Upper lobe of left lung (tissue), 6 donors: ENCODE measurements around the gene BBS9. TPM values are rescaled to one million over a fixed set of nuclear protein-coding genes. Genes with fewer than 3 reads are reported as not detected.

ENCODE experiments used
- ATAC-seq, 2 donors: fragments of 200-7000 bp; cut with Tn5 transposase; one replicate each; pipeline ENCODE4 v1.9.1; 2022; ENCODE audit warnings: mild to moderate bottlenecking in 2 of 2, moderate library complexity in 2 of 2; ENCODE audit not compliant: low FRiP score in 2 of 2
- DNase-seq, 2 donors: peaks; one replicate each; pipeline ENCODE4 v3.0.0-alpha.2; 2019 to 2020
- H3K27ac ChIP-seq, 4 donors: fragments of 200-600 bp; sonication (generic); one replicate each; pipeline ENCODE4 v1.5.1; 2016 to 2019
- H3K27me3 ChIP-seq, 4 donors: fragments of 200-600 bp; sonication (generic); one replicate each; pipeline ENCODE4 v1.5.1; 2017 to 2019
- H3K36me3 ChIP-seq, 4 donors: fragments of 200-600 bp; sonication (generic); one replicate each; pipeline ENCODE4 v1.5.1; 2016 to 2019
- H3K4me1 ChIP-seq, 4 donors: fragments of 200-600 bp; sonication (generic); one replicate each; pipeline ENCODE4 v1.5.1; 2018 to 2019
- H3K4me3 ChIP-seq, 4 donors: fragments of 200-600 bp; sonication (generic); one replicate each; pipeline ENCODE4 v1.5.1; 2017 to 2019; ENCODE audit warnings: mild to moderate bottlenecking in 2 of 4, moderate library complexity in 1 of 4
- H3K9me3 ChIP-seq, 4 donors: fragments of 200-600 bp; sonication (generic); one replicate each; pipeline ENCODE4 v1.5.1; 2018 to 2019
- EP300 ChIP-seq, 4 donors: sonication (generic); formaldehyde crosslinking; IDR thresholded peaks; one replicate each; pipeline ENCODE4 v1.5.1; 2017; ENCODE audit warnings: antibody characterized with exemption in 4 of 4, control low read depth in 2 of 4
- POLR2A ChIP-seq, 4 donors: fragments of 450-650 bp; IDR thresholded peaks; one replicate each; pipeline ENCODE4 v1.5.1; 2016 to 2017; ENCODE audit warnings: antibody characterized with exemption in 4 of 4, mild to moderate bottlenecking in 2 of 4
- POLR2AphosphoS5 ChIP-seq, 2 donors: sonication (generic); formaldehyde crosslinking; IDR thresholded peaks; one replicate each; pipeline ENCODE4 v1.5.1; 2017; ENCODE audit warnings: antibody characterized with exemption in 2 of 2
- WGBS, 2 donors: methylation state at CpG; one replicate each; pipeline ENCODE4 v1.1.5; 2017 to 2018; 5-methylcytosine and 5-hydroxymethylcytosine counted together
- total RNA-seq, 6 donors: library from RNA; depleted of rRNA in 4 of 6; stranded (reverse); fragments of >200 nt in 4 of 6; gene quantifications; one replicate each; pipeline versions ENCODE4 v1.1.0 to v1.2.1, GENCODE V29; 2016 to 2021
- TF ChIP-seq, protein P1 (sequence below), 6 experiments: fragments of 450-650 bp in 4 of 6; fragments of 200-600 bp in 2 of 6; sonication (generic) in 2 of 6; IDR thresholded peaks; one replicate each; pipeline ENCODE4 v1.5.1; 2016 to 2019; ENCODE audit warnings: antibody characterized with exemption in 6 of 6
- donor health status: DM: no; HTN: no; CAD: no; lungs with moderate emphysema.
- donor health status: DM: no; HTN: yes; CAD: no; lungs with severe emphysema.

BBS9 gene
- total RNA-seq, 6 donors from 2014 or later: 14.5 to 72.3 (median 20.6) TPM

DNA sequence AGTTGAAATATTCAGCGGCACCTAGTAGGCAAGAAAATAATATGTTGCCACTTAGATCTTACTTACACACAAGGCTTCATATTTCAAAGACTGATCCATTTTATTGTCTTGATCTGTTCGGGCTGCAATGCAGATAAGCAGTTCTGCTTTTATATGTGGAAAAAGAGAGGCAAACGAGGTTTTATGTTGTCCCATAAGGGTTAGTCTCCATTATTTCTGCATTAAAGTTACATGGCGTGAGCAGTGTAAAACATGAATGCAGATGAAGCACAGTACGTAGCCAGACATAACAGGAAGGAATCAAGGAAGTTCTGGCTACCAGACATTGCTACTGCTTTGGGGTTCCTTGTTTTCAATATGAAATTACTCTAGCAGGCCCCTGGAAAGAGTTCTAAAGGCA is 224.8 kb downstream of the BBS9 start:
- H3K9me3 ChIP-seq: no peaks in the 10 kb centered on the region
- TF ChIP-seq, protein P1, sequence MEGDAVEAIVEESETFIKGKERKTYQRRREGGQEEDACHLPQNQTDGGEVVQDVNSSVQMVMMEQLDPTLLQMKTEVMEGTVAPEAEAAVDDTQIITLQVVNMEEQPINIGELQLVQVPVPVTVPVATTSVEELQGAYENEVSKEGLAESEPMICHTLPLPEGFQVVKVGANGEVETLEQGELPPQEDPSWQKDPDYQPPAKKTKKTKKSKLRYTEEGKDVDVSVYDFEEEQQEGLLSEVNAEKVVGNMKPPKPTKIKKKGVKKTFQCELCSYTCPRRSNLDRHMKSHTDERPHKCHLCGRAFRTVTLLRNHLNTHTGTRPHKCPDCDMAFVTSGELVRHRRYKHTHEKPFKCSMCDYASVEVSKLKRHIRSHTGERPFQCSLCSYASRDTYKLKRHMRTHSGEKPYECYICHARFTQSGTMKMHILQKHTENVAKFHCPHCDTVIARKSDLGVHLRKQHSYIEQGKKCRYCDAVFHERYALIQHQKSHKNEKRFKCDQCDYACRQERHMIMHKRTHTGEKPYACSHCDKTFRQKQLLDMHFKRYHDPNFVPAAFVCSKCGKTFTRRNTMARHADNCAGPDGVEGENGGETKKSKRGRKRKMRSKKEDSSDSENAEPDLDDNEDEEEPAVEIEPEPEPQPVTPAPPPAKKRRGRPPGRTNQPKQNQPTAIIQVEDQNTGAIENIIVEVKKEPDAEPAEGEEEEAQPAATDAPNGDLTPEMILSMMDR (IDR thresholded peaks at IDR 0.05): no peak
- no peak for TF ChIP-seq EP300 (IDR thresholded peaks at IDR 0.05)
- no peak for TF ChIP-seq POLR2AphosphoS5 (IDR thresholded peaks at IDR 0.05)
- TF ChIP-seq POLR2A (IDR thresholded peaks at IDR 0.05): no peak
- H3K36me3 ChIP-seq: peaks cover 0 to 5% (median 0%) of the 10 kb centered on the region in 4 donors
- no peak overlapping the region for H3K27ac ChIP-seq
- WGBS, 2 donors: 72 to 77% methylated on average over 5 of the region's 5 CpGs
- H3K4me1 ChIP-seq: peaks cover 0 to 3% (median 0%) of the 10 kb centered on the region in 4 donors
- no peaks in the 10 kb centered on the region for H3K27me3 ChIP-seq
- H3K4me3 ChIP-seq: no peak overlapping the region
- ATAC-seq (no peak), DNase-seq (no peak)

GRCh38 chr7:33355386-33355785 is 226.0 kb downstream of the BBS9 start:
- no peak overlapping the region for H3K4me3 ChIP-seq
- no peaks in the 10 kb centered on the region for H3K27me3 ChIP-seq
- 95 to 96% methylated on average over 1 of the region's 1 CpG for WGBS, 2 donors
- TF ChIP-seq EP300 (IDR thresholded peaks at IDR 0.05) (no peak), POLR2AphosphoS5 (IDR thresholded peaks at IDR 0.05) (no peak), POLR2A (IDR thresholded peaks at IDR 0.05) (no peak)
- TF ChIP-seq, protein P1 (IDR thresholded peaks at IDR 0.05): no peak
- no peak for DNase-seq
- no peaks in the 10 kb centered on the region for H3K9me3 ChIP-seq
- H3K27ac ChIP-seq: no peak overlapping the region
- H3K4me1 ChIP-seq: peaks cover 0 to 3% (median 0%) of the 10 kb centered on the region in 4 donors
- ATAC-seq: no peak
- H3K36me3 ChIP-seq: peaks cover 0 to 5% (median 0%) of the 10 kb centered on the region in 4 donors

- no peak for ATAC-seq
These were observed 227.0 kb downstream of the BBS9 start for GRCh38 chr7:33356336-33356735.

DNA sequence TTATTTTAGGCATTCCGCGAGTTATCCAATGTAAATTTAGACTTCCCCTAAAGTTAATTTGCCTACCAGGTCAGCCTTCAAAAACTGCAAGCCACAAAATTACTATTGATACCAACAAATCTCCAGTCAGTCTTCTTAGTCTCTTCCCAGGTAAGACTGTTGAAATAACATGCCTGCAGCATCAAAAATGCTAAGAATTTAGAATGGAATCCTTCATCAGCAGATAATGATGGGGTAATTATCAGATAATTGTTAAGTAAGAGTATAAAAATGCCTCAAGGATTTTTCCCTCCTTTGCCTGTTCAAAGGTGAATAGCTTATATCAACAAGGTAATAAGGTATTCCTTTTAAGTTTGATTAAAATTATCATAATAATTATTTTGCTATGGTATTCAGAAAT is 228.5 kb downstream of the BBS9 start:
- no peak overlapping the region for H3K4me3 ChIP-seq
- H3K36me3 ChIP-seq: no peaks in the 10 kb centered on the region
- DNase-seq (no peak), ATAC-seq (no peak)
- H3K9me3 ChIP-seq: no peaks in the 10 kb centered on the region
- no peaks in the 10 kb centered on the region for H3K27me3 ChIP-seq
- no peak overlapping the region for H3K27ac ChIP-seq
- 90 to 99% methylated on average over 2 of the region's 2 CpGs for WGBS, 2 donors
- TF ChIP-seq POLR2AphosphoS5 (IDR thresholded peaks at IDR 0.05): no peak
- TF ChIP-seq, protein P1 (IDR thresholded peaks at IDR 0.05): no peak
- no peak for TF ChIP-seq POLR2A (IDR thresholded peaks at IDR 0.05)
- TF ChIP-seq EP300 (IDR thresholded peaks at IDR 0.05): no peak
- peaks cover 0 to 3% (median 0%) of the 10 kb centered on the region in 4 donors for H3K4me1 ChIP-seq

More at GRCh38 chr7:33356336-33356735, 227.0 kb downstream of the BBS9 start:
- Histone ChIP-seq H3K27me3 (no peaks in the 10 kb centered on the region), H3K4me3 (no peak overlapping the region), H3K9me3 (no peaks in the 10 kb centered on the region), H3K36me3 (peaks cover 0 to 5% (median 0%) of the 10 kb centered on the region in 4 donors), H3K4me1 (peaks cover 0 to 3% (median 0%) of the 10 kb centered on the region in 4 donors), H3K27ac (no peak overlapping the region)
- no peak for DNase-seq
- WGBS, 2 donors: 95 to 98% methylated on average over 2 of the region's 2 CpGs
- TF ChIP-seq POLR2AphosphoS5 (IDR thresholded peaks at IDR 0.05): no peak
- TF ChIP-seq, protein P1 (IDR thresholded peaks at IDR 0.05): no peak
- TF ChIP-seq EP300 (IDR thresholded peaks at IDR 0.05): no peak
- TF ChIP-seq POLR2A (IDR thresholded peaks at IDR 0.05): no peak

DNA sequence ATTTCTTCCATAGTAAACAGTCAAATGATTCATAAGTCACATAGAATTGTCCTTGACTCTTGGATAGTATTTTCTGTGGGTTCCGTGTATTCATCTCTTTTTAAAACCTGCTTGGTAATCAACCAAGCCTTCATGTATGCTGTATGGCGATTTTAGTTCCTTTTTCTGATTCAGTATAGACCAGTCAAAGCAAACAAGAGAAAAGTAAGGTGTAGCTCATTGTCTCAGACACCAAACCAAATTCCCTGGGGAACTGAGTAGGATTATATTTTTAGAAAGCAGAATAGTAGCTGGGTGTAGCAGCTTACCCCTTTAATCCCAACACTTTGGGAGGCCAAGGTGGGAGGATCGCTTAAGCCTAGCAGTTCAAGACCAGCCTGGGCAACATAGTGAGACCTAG is 240.5 kb downstream of the BBS9 start:
- 97% methylated on average over 3 of the region's 3 CpGs for WGBS, 2 donors
- Histone ChIP-seq H3K27me3 (no peaks in the 10 kb centered on the region), H3K9me3 (no peaks in the 10 kb centered on the region), H3K4me3 (no peak overlapping the region), H3K4me1 (no peaks in the 10 kb centered on the region), H3K36me3 (peaks cover 0 to 13% (median 0%) of the 10 kb centered on the region in 4 donors), H3K27ac (no peak overlapping the region)
- TF ChIP-seq EP300 (IDR thresholded peaks at IDR 0.05) (no peak), POLR2AphosphoS5 (IDR thresholded peaks at IDR 0.05) (no peak), POLR2A (IDR thresholded peaks at IDR 0.05) (no peak)
- TF ChIP-seq, protein P1 (IDR thresholded peaks at IDR 0.05): no peak
- DNase-seq (no peak), ATAC-seq (no peak)
